ENCODE results near the gene PTCH2. TPM values are rescaled to one million over a fixed set of nuclear protein-coding genes. Genes with fewer than 3 reads are reported as not detected.
A peak's percentile ranks its signal among the peaks of the same experiment; 100 is the strongest.

The PTCH2 gene
- not detected for total RNA-seq

- intact Hi-C loops (cut with DNase I): no loop called here
- peak in 1 of 2 donors; percentile 82 for DNase-seq (ENCODE audit: low spot score in 2 of 2)
- Histone ChIP-seq H3K27ac (peak within 1 kb of the TSS; percentile 56 to 60), H3K4me1 (peaks cover 0 to 6% of the 10 kb centered on the region in 2 donors), H3K4me3 (peak within 1 kb of the TSS; percentile 65 to 73), H3K36me3 (no peaks in the 10 kb centered on the region), H3K9me3 (no peaks in the 10 kb centered on the region), H3K27me3 (no peaks in the 10 kb centered on the region)
- TF ChIP-seq, protein P1, sequence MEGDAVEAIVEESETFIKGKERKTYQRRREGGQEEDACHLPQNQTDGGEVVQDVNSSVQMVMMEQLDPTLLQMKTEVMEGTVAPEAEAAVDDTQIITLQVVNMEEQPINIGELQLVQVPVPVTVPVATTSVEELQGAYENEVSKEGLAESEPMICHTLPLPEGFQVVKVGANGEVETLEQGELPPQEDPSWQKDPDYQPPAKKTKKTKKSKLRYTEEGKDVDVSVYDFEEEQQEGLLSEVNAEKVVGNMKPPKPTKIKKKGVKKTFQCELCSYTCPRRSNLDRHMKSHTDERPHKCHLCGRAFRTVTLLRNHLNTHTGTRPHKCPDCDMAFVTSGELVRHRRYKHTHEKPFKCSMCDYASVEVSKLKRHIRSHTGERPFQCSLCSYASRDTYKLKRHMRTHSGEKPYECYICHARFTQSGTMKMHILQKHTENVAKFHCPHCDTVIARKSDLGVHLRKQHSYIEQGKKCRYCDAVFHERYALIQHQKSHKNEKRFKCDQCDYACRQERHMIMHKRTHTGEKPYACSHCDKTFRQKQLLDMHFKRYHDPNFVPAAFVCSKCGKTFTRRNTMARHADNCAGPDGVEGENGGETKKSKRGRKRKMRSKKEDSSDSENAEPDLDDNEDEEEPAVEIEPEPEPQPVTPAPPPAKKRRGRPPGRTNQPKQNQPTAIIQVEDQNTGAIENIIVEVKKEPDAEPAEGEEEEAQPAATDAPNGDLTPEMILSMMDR (IDR thresholded peaks at IDR 0.05): no peak
These were observed at the start of gene PTCH2 for GRCh38 chr1:44842862-44843655. PTCH2 (minus strand) TSS chr1:44843253; CDS start chr1:44842932, 321 bp downstream.

- Histone ChIP-seq H3K9me3 (no peaks in the 10 kb centered on the region), H3K36me3 (no peaks in the 10 kb centered on the region), H3K4me1 (no peaks in the 10 kb centered on the region), H3K27me3 (no peaks in the 10 kb centered on the region), H3K4me3 (no peak overlapping the region), H3K27ac (no peak overlapping the region)
- intact Hi-C loops (cut with DNase I): no loop called here
- TF ChIP-seq, protein P1 (IDR thresholded peaks at IDR 0.05): no peak
- no peak for DNase-seq (ENCODE audit: low spot score in 2 of 2)
These were observed 47.0 kb upstream of the PTCH2 start for GRCh38 chr1:44890007-44890406.

- no peak for DNase-seq (ENCODE audit: low spot score in 2 of 2)
- Histone ChIP-seq H3K27me3 (no peaks in the 10 kb centered on the region), H3K27ac (no peak overlapping the region), H3K36me3 (no peaks in the 10 kb centered on the region), H3K4me1 (peaks cover 0 to 2% of the 10 kb centered on the region in 2 donors), H3K9me3 (no peaks in the 10 kb centered on the region), H3K4me3 (no peak overlapping the region)
- intact Hi-C loops (cut with DNase I): no loop called here
- TF ChIP-seq, protein P1 (IDR thresholded peaks at IDR 0.05): no peak
These were observed 42.4 kb upstream of the PTCH2 start for GRCh38 chr1:44885406-44885805.

DNA sequence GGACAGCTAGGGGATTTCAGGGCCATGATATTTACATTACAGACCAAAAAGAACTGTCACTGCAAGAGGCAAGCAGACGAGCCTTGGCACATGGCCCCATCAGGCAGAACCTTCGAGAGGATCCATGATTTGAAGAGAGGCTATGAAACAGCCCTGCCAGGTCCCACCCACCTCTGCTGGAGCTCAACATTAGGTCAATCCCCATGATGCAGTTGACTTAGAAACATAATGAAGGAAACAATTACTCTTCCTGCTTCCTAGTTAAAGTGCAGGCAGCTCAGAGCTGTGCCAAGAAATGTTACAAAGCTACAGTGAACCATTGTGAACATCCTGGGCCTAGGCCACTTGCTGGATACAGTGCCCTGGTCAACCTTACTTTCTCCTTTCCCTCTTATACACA, 41.7 kb upstream of the PTCH2 start:
- Histone ChIP-seq H3K4me3 (no peak overlapping the region), H3K9me3 (no peaks in the 10 kb centered on the region), H3K27me3 (no peaks in the 10 kb centered on the region), H3K36me3 (peaks cover 1 to 3% of the 10 kb centered on the region in 2 donors), H3K27ac (no peak overlapping the region), H3K4me1 (peaks cover 0 to 2% of the 10 kb centered on the region in 2 donors)
- TF ChIP-seq, protein P1 (IDR thresholded peaks at IDR 0.05): no peak
- DNase-seq (ENCODE audit: low spot score in 2 of 2): no peak
- intact Hi-C loops (cut with DNase I): no loop called here

DNA sequence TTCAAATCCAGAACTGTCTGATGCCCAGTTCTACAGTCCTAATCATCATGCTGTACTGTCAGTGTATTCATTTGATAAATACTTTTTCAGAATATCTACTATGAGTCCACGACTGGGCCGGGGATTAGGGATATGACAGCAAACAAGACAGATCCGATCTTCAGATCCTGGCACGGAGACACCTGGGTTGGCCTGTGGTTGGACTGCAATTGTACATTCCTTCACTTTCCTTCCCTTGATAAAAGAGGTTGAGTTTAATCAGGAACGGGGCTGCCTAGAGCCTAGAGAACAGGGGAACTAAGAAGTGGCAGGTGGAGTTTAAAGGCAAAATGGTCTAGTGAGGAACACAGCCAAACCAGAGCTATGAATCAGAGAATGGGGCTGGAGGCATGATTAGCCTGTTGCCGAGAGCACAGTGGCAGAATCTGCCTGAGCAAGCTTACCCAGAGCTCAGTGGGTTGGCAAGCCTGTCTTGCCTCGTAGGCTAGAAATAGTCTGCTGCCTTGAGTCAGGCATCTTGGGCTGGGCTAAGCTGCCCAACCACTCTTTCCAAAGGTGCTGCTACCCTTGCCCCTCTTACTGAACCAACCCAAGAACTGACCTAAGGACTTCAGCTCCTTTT, 38.1 kb upstream of the PTCH2 start:
- Histone ChIP-seq H3K36me3 (peaks cover 13 to 17% of the 10 kb centered on the region in 2 donors), H3K4me3 (no peak overlapping the region), H3K27ac (peak overlapping the region; percentile 50 to 53), H3K4me1 (peaks cover 0 to 2% of the 10 kb centered on the region in 2 donors), H3K9me3 (no peaks in the 10 kb centered on the region), H3K27me3 (no peaks in the 10 kb centered on the region)
- intact Hi-C loops (cut with DNase I): no loop called here
- TF ChIP-seq, protein P1 (IDR thresholded peaks at IDR 0.05): no peak
- peak; percentile 11 to 70 for DNase-seq (ENCODE audit: low spot score in 2 of 2)

Data from ascending aorta (tissue), 2 donors.